Kidney (tissue), 14 donors: ENCODE results near the gene HMG20A. TPM values are rescaled to one million over a fixed set of nuclear protein-coding genes. Genes with fewer than 3 reads are reported as not detected.

Source experiments
- DNase-seq, 5 donors: peaks; one replicate each; pipeline ENCODE4 v3.0.0-alpha.2; 2013 to 2020
- FAIRE-seq: peaks from 2 replicates; lab custom pipeline; 2012; peaks lifted over from hg19 to GRCh38; lab: Jason Lieb, UNC
- H3K27ac ChIP-seq, 2 donors: one replicate each; pipeline ENCODE4 v1.7.0; 2013; ENCODE audit warnings: low read depth in 2 of 2, low read length in 2 of 2, inconsistent platforms in 1 of 2
- H3K27me3 ChIP-seq: one replicate; pipeline ENCODE4 v1.7.1; 2013; ENCODE audit warnings: low read length, inconsistent platforms; ENCODE audit not compliant: control insufficient read depth, insufficient read depth
- H3K36me3 ChIP-seq, 3 donors: one replicate each; pipeline versions ENCODE4 v1.7.0 to v1.7.1; 2013; ENCODE audit warnings: low read length in 3 of 3, control low read depth in 1 of 3, inconsistent platforms in 1 of 3; ENCODE audit not compliant: insufficient read depth in 3 of 3, control insufficient read depth in 2 of 3
- H3K4me1 ChIP-seq, 3 donors: one replicate each; pipeline versions ENCODE4 v1.7.0 to v1.7.1; 2013; ENCODE audit warnings: low read length in 3 of 3, inconsistent platforms in 1 of 3, low read depth in 1 of 3; ENCODE audit not compliant: control insufficient read depth in 2 of 3, insufficient read depth in 2 of 3
- H3K4me3 ChIP-seq, 3 donors: one replicate each; pipeline versions ENCODE4 v1.7.0 to v1.8.1; 2013; ENCODE audit warnings: low read length in 3 of 3, control low read depth in 1 of 3, inconsistent platforms in 1 of 3
- H3K9ac ChIP-seq, 3 donors: one replicate each; pipeline versions ENCODE4 v1.7.0 to v1.7.1; 2013; ENCODE audit warnings: low read length in 3 of 3, control low read depth in 1 of 3, inconsistent platforms in 1 of 3
- H3K9me3 ChIP-seq, 3 donors: one replicate each; pipeline versions ENCODE4 v1.7.0 to v1.7.1; 2013; ENCODE audit warnings: low read length in 3 of 3, control low read depth in 1 of 3, inconsistent platforms in 1 of 3; ENCODE audit not compliant: control insufficient read depth in 2 of 3, insufficient read depth in 1 of 3
- CTCF ChIP-seq: IDR thresholded peaks from 3 replicates; pipeline ENCODE4 v1.5.1; 2012; ENCODE audit warnings: mild to moderate bottlenecking, moderate library complexity, borderline replicate concordance; ENCODE audit not compliant: insufficient read depth; ENCODE audit errors: extremely low read depth
- intact Hi-C: fragments of 100-400 bp; cut with DNase I; formaldehyde crosslinking; loops from one replicate; pipeline ENCODE4 v1.11.1; 2022
- polyA plus RNA-seq: library from polyadenylated mRNA; stranded (reverse); fragments of 350-450 nt; fragmentation: Illumina TruSeq; extraction: RNeasy Lipid Tissue Mini Kit (QIAGEN cat#74804); gene quantifications from one replicate; pipeline ENCODE4 v1.2.3, GENCODE V29; 2014; ENCODE audit warnings: low read depth, low replicate concordance; ENCODE audit not compliant: insufficient read depth
- total RNA-seq: library from RNA; stranded (reverse); fragmentation: NEBNext Ultra II Directional; extraction: Animal tissue kit (Norgen Biotek cat#: 25700); gene quantifications from one replicate; pipeline ENCODE4 v1.2.1, GENCODE V29; 2021
- donor health status: control.
- donor health status: control.
- donor health status: control.
- donor health status: control.
- donor health status: control.
- donor health status: DM: yes; HTN: yes; CAD: no.
- donor health status: Normal renal cell carcinoma (clear cell type).

Gene HMG20A
- total and polyA plus RNA-seq, 2 donors from 2014 or later, result 16.8 to 38.7 TPM

GRCh38 chr15:77529394-77530159 lies 108.9 kb downstream of the HMG20A start:
- FAIRE-seq (no peak), DNase-seq (peak in 1 of 5 donors; percentile 43)
- H3K9me3 ChIP-seq, result no peaks in the 10 kb centered on the region
- TF ChIP-seq CTCF, result no peak
- H3K27ac ChIP-seq, result no peak overlapping the region
- H3K4me3 ChIP-seq, result no peak overlapping the region
- H3K4me1 ChIP-seq, result peaks cover 0 to 6% (median 2%) of the 10 kb centered on the region in 3 donors
- intact Hi-C loops, result no loop called here
- no peak overlapping the region for H3K9ac ChIP-seq
- no peaks in the 10 kb centered on the region for H3K27me3 ChIP-seq
- H3K36me3 ChIP-seq, result no peaks in the 10 kb centered on the region

GRCh38 chr15:77530576-77530975 lies 109.9 kb downstream of the HMG20A start:
- FAIRE-seq (no peak), DNase-seq (peak in 2 of 5 donors; percentile 40 to 41)
- peaks cover 0 to 6% (median 2%) of the 10 kb centered on the region in 3 donors for H3K4me1 ChIP-seq
- H3K27ac ChIP-seq, result no peak overlapping the region
- no peaks in the 10 kb centered on the region for H3K27me3 ChIP-seq
- no peaks in the 10 kb centered on the region for H3K9me3 ChIP-seq
- TF ChIP-seq CTCF, result no peak
- no peak overlapping the region for H3K9ac ChIP-seq
- intact Hi-C loops, result no loop called here
- H3K4me3 ChIP-seq, result no peak overlapping the region
- H3K36me3 ChIP-seq, result no peaks in the 10 kb centered on the region

- Histone ChIP-seq H3K4me3 (no peak overlapping the region), H3K9ac (no peak overlapping the region), H3K27me3 (no peaks in the 10 kb centered on the region), H3K9me3 (no peaks in the 10 kb centered on the region), H3K27ac (no peak overlapping the region), H3K36me3 (no peaks in the 10 kb centered on the region), H3K4me1 (peaks cover 0 to 6% (median 2%) of the 10 kb centered on the region in 3 donors)
- DNase-seq, result peak in 1 of 5 donors; percentile 34
- TF ChIP-seq CTCF, result no peak
- intact Hi-C loops, result no loop called here
- FAIRE-seq, result no peak
Measured at GRCh38 chr15:77531191-77532000, 110.7 kb downstream of the HMG20A start.
